HG03457 (cell line): ENCODE measurements around the gene EPHB2.
"Not testable (repeated sequence)": the region's sequence is repeated elsewhere in the genome, so short reads cannot be mapped to it uniquely, and the experiment has no call there.

Experiments used
- ATAC-seq: cut with Tn5 transposase; IDR thresholded peaks from one replicate; pipeline ENCODE4 v1.9.1; 2021; ENCODE audit warnings: moderate number of reproducible peaks; ENCODE audit not compliant: unreplicated experiment

Gene EPHB2

DNA sequence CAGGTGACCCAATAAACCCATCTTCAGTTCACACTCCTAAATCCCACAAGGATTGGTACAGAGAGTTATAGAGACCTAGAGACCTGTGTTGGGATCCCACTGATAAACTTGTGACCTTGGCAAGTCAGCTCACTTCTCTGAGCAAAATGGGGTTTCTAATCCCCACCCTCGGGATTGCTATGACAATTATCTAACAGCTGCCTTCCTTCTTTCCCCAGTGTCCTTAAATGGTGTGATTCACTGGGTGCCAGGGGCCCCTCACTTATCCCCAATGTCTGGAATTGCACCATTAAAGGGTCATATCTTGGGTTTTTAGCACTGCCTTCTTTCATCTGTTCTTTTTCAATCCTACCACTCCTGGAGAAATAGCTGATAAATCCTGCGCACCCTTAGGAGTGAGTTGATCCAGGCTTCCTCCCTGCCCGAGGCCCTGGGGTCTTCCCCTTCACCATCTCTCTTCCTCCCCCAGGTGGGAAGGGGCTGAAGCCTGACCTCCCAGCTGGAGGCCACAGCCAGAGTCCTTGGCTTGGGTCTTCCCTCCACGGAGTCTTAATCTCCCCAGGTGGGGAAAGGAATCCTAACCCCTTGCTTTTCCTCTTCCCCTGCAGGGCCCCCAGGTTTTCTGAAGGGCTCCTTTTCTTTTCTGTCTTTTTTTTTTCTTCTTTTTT, 222.3 kb downstream of the EPHB2 start:
- ATAC-seq, result no peak

DNA sequence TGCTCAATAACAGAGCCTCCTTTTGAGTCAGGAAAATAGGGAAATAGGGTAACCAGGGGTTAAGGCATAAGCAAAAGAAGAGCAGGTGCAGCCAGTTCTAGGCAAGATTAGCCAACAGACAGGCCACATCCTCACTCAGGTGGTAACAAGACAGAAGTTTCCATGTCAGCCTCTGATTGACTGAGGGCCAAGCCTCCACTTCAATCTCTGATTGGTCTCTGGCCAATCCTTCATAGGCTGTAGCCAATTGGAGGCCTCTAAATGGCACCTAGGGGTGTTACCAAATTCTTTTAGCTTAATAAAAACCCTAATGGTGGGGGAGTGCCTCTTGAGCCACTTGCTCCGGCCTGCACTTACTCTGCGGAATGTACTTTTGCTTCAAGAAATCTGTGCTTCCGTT, 224.8 kb downstream of the EPHB2 start:
- ATAC-seq, result no peak

DNA sequence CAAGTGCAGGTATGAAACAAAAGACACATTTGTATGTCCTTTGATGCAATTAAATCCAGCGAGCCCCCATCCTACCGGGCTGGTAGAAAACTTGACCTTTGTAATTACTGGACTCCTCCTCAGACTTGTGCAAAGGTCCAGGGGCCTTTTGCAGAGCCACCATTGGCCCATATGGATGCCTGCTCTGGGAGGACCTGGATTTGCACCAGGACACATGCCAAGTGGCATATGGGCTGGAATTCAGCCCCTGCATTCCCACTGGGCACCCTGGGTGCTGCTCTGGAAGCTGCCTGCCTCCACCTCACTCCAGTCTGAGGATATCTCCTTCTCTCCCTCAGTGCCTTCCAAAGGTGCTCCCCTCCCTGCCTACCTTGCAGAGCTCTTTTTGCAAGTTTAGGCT, 226.0 kb downstream of the EPHB2 start:
- no peak for ATAC-seq

DNA sequence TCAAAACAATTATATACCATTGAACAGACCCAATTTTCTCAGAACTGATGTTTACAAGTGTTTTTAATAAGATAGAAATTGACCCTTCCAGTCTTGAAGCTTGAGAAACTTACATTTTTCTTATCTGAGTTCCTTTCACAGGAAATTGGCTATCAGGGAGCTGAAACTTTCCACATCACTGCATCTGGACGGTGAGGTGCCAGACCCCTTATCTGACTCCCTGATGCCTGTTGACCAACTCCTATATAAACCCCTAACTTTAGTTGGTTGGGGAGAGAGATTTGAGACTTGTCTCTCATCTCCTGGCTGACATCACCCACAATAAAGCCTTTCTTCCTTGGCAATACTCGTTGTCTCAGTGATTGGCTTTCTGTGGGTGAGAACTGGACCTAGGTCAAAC, 230.6 kb downstream of the EPHB2 start:
- no peak for ATAC-seq

DNA sequence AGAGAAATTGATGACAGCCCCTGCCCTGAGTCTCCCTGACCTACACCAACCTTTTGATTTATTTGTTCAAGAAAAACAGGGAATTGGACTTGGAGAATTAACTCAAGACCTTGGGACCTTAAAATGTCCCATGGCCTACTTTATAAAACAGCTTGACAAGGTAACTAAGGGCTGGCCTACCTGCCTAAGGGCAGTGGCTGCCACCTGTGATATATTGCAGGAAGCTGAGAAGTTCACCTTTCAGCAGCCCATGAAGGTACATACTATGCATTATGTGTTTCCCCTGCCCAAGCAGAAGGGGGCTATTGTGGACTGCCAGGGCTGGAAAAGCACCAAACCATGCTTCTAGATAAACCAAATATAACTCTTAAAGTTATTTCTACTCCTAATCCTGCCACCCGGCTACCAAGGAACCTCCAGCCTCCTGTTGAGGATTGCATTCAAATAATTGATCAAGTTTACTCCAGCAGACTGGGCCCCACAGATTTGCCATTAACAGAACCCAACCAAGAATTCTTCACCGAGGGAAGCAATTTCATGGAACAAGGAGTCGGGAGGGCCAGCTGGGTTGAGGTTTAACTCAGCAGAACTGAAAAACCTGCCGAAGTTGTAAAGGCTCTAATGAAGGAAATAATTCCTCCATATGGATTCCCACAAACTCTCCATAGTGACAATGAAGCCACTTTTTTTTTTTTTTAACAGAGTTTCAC, 233.9 kb downstream of the EPHB2 start:
- ATAC-seq, result no peak

DNA sequence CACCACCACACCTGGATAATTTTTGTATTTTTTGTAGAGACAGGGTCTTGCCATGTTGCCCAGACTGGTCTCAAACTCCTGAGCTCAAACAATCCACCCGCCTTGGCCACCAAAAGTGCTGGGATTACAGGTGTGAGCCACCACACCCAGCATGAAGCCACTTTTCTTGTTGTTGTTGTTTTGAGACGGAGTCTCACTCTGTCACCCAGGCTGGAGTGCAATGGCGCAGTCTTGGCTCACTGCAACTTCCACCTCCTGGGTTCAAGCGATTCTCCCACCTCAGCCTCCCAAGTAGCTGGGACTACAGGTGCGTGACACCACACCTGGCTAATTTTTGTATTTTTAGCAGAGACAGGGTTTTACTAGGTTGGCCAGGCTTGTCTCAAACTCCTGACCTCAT, 234.5 kb downstream of the EPHB2 start:
- ATAC-seq, result not testable (repeated sequence)

DNA sequence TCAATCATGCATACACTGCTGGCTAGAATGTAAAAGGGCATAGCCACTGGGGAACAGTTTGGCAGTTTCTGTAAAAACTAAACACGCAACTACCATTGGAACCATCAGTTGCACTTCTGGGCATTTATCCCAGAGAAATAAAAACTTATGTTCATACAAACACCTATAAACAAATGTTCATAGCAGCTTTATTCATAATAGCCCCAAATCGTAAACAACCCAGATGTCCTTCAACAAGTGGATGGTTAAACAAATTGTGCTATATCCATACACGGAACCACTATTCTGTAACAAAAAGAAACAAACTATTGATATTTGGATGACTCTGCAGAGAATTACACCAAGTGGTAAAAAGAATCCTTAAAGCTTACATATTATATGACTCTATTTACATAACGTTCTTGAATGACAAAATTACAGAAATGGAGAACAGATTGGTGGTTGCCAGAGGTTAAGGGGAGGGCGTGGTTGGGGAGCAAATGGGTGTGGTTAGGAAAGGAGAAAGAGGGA, 239.2 kb downstream of the EPHB2 start:
- ATAC-seq, result no peak

DNA sequence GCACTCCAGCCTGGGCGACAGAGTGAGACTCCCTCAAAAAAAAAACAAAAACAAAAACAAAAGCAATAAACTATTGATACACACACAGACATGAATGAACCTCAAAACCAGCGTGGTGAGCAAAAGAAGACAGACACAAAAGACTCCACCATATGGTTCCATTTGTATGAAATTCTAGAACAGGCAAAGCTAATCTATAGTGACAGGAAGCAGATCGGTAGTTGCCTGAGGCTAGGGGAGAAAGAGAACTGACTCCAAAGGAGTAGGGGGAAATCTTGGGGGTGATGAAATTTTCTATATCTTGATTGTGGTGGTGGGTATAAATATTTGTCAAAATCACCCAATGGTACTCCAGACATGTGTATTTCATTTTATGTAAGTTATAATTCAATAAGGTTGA, 241.2 kb downstream of the EPHB2 start:
- ATAC-seq, result no peak

DNA sequence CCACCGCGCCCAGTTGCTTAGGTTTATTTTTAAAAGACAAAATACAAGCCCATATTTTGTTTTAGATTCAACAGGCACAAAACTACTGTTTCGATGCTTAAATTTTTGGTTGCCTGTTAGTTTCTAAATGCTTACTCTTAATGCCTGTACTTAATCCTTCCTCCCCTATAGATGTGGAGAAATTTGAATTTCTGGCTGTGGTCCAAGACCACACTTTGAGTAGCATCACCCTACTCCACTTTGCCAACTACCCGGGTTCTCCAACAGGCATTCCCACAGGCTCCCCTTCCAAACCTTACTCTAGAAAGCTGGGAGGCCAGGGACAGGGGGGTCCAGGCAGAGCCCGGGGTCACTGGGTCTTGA, 242.0 kb downstream of the EPHB2 start:
- ATAC-seq, result no peak

DNA sequence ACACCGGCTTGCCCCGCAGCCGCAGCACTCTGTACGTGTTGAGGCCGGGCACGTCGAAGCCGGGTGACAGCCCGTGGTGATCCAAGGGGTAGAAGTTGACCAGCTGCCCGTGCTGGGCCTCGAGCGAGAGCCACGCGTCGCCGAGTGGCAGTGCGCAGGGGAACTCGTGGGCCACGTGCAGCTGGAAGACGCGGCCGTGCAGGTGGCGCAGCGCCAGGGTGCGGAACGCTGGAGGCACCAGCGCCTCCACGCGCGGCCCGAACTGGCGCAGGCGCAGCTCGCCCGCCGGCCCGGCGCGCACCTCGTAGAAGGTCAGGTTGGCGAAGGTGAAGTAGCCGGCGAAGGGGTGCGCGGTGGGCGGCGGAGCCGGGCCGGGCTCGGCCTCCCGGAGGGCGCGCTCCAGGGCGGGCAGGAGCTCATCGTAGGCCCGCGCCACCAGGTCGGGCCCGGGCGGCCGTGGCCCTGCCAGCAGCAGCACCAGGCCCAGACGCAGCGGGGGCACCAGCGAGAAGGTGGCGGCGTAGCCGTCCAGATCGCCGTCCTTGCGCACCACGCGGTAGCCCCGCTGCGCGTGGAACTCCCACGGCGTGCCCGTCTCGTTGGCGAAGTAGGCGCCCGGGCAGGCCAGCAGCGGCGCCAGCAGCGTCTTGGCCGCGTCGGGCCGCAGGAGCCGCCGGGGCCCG, 242.6 kb downstream of the EPHB2 start:
- no peak for ATAC-seq

DNA sequence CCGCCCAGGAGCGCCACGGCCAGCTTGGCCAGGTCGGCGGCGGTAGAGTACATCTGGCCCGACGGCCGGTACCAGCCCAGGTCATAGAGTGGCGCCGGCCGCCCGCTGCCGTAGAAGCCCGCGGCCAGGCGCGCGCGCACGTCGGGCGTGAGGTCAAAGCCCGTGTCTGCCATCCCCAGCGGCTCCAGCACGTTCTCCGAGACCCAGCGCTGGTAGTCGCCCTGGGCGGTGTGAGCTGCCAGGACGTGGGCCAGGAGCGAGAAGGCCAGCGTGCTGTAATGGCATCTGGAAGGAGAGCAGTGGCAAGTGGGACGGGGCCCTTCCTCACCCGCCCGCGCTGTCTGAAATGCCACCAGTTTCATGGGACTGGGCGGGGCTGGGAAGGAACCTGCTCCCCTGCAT, 243.1 kb downstream of the EPHB2 start:
- no peak for ATAC-seq

DNA sequence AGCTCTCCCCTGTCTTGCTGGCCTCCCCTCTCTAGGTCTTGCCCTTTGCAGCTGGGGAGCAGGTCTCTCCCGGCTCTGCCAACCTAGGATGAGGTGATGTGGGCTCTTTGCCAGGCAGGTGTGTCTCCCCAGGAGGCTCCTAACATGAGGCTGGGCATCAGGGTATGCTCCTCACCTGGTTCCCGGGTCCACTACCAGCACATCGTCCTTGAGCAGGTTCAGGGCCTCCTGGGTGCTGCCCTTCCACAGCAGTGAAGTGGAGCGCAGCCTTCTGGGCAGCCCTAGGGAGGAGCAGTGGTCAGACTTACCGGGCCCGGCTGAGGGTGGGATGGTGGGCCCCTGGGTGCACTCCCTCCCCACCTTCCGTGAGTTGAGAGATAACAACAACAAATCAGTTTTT, 244.5 kb downstream of the EPHB2 start:
- ATAC-seq, result no peak

DNA sequence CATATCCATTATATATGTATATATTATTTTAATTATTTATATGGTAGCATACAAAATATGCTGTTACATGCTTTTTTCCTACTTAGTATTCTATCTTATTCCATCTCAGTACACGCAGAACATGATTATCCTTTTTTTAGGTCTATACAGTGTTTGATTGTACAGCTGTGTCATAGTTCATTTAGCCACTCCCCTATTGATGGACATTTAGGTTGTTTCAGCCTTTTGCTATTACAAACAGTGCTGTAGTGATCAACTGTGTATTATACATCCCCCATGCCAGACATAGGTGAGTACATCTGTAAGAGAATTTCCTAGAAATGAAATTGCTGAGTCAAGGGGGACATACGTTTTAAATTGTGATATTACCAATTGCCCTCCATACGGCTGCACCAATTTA, 246.4 kb downstream of the EPHB2 start:
- no peak for ATAC-seq

DNA sequence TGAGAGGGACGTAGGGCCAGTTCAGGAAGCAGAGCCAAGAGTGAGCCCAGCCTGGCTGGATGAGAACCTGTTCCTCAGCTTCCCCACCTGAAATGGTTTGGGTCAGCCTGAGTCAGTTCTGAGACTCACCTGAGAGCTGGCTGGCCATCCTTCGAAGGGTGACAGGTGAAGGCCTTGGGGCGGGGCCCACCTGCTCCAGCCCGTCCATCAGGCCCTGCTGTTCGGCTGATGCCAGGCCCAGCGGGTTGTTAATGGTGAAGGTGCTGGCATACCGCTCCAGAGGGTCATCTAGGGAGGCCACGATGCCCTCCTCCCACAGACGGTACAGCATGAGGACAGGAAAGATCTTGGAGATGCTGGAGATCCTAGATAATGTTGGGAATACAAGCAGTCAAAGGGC, 247.9 kb downstream of the EPHB2 start:
- no peak for ATAC-seq

DNA sequence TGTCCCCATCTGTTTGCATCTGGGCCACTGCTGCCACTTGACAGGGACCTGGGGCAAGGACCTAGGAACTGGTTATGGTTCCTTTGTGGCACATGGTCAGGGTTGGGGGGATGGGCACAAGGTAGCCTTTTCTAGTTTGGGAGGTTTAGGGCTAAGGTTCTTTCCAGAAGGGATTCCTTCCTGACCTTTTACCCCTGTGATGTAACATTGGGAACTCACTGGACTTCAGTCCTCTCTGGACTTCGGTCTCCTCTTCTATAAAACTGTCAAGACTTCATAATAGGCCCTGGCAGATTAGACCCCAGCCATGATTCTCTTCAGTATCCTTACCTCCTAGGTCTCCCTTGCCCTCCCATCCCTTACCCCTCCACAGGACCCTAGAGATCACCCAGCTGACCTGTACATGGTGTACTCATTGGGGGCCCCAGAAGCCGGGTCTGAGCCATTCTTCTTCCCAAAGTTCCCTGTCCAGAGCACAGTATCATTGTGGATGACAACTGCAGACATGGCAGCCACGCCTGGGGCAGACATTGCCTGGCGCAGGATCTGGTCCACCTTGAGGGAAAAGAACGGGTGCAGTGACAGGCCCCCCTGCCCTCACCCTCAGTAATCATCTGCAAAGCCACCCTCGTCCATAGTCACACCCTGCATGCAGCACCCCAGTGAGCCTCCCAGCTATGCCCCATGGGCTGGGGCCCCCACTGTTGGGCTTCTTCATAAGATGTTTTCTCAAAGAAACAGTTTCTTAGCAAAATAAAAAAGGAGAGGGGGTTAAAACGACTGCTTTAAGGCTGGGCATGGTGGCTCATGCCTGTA, 249.1 kb downstream of the EPHB2 start:
- no peak for ATAC-seq

DNA sequence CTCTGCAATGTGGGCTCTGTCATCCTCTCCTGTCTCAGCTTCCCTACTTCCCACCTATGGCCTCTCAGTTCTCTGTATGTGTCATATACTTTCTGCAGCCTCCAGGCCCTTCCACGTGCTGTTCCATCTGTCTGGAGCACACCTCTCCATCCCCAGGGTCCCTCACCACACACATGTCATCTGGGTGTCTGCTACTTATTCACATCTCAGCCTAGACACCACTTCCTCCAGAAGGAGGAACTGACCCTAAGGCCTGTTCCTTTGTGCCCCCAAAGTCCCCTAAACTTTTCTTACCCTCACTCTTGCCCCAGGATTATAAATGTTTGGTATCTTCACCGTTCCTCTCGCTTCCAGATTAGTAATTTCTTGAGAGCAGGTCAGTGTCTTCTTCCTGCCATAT, 251.9 kb downstream of the EPHB2 start:
- no peak for ATAC-seq

DNA sequence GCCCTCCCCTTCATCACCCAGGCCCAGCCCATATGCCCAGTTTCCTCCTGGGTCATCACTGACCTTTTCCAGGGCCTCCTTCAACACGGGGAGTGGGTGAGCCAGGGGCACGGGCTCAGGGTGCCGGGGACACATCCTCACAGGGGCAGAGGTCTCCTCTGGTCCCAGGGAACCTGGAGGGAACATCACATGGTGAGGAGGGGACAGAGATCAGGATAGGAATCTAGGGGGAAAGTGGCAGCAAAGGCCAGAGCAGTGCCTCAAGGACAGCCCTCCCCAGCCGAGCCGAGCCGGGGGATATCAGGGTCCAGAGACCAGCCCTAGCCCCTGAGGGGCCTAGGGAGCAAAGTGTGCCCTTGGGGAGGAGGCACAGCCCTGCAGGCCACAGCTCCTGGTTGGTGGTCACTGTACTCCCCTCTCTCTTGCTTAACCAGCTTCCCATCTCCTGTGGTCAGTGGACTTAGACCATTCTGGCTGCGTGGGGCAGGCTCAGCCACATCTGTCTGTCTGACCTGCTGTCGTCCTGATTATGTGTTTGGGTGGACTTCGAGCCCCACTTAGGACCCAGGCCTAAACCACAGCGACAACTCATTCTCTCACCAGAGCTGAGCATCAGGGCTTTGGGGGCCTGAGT, 252.5 kb downstream of the EPHB2 start:
- ATAC-seq, result no peak

DNA sequence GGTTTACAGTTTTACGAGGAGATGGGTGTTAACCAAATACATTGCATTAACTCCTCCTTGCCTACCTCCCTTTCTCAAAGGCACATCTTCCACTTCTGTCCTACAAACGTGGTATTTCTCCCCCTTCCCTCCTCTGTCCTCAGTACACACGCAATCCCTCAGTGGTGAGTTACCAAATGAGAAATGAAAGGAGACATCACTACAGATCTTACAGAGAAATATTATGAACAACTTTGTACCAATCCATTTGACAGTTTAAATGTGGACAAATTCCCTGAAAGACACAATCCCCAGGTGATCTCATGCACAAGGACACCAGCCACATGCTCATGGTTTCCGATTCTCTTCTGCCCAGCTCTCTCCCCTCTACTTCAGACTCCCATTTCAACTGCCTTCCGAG, 255.7 kb downstream of the EPHB2 start:
- no peak for ATAC-seq

DNA sequence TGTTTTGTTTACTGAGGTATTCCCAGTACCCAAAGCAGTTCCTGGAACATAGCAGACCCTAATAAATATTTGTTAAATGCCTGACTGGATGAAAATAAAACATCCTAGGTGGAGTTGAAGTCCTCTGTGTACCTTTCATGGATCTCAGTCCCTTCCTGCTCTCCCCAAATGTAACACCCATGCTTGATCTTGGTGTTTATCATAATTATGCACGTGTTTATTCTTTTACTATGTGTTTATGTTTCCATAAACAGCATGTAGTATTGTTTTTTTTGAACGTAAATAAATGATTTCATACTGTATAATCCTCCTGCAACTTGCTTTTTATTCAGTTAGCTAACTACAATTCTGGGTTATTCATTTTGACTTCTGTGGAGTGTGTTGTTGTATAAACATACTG, 257.2 kb downstream of the EPHB2 start:
- no peak for ATAC-seq

DNA sequence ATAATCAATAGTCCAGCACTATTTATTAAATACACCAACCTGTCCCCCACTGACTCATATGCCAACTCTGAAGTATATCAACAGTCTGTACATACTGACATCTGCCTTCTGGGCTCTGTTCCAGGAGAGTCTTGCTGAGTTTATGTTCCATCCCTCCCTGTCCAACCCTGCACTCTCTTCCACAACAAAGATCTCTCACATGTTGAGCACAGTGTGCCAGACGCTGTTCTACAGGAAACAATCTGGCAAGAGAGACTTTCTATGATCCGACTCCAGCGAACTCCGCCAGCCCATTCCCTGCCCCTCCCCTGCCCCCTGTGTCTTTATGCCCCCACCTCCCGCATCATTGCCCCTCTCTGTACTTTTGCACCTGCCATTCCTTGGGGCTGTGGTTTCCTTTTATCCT, 258.7 kb downstream of the EPHB2 start:
- no peak for ATAC-seq

DNA sequence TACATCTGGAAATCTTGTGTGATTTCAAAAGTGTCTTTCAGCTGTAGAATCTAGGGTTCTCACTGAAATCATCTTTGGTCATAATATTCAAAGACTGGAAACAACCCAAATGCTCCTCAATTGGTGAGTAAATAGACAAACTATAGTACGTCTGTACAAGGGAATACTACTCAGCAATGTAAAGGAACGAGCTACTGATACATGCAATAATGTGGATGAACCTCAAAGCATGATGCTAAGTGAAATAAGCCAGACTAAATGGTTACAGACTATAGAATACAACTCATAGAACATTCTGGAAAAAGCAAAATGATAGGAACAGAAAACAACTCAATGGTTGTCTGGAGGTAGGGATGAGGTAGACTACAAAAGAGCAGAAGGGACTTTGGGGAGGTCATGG, 259.5 kb downstream of the EPHB2 start:
- ATAC-seq, result no peak
